ENCODE measurements around the gene ZNF224. TPM values are rescaled to one million over a fixed set of nuclear protein-coding genes. Genes with fewer than 3 reads are reported as not detected.

The ZNF224 gene
- total and polyA plus RNA-seq, 10 of the 15 experiments (the other 5 are each of a cell fraction or from before 2014, with no cell fraction given), result 6.8 to 39.4 (median 17.2) TPM

DNA sequence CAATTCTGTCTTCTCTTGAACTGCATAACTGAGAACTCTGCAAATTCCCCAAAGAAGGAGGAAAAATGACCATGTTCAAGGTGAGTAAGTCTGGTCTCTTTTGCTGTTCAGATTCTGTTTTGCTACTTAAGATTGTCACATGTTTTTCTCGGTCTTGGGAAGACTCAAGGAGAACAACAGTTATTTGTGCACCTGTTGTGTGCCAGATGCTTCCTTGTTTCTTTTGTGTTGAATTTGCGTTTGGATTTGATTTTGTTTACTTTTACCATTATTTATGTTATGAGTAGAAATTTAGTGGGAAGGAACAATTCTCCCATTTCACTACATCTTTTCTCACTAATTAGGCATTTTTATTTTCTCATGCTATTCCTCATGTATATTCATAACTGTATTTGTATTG lies 17.8 kb upstream of the ZNF224 start (continued):
- TF ChIP-seq, protein P1, sequence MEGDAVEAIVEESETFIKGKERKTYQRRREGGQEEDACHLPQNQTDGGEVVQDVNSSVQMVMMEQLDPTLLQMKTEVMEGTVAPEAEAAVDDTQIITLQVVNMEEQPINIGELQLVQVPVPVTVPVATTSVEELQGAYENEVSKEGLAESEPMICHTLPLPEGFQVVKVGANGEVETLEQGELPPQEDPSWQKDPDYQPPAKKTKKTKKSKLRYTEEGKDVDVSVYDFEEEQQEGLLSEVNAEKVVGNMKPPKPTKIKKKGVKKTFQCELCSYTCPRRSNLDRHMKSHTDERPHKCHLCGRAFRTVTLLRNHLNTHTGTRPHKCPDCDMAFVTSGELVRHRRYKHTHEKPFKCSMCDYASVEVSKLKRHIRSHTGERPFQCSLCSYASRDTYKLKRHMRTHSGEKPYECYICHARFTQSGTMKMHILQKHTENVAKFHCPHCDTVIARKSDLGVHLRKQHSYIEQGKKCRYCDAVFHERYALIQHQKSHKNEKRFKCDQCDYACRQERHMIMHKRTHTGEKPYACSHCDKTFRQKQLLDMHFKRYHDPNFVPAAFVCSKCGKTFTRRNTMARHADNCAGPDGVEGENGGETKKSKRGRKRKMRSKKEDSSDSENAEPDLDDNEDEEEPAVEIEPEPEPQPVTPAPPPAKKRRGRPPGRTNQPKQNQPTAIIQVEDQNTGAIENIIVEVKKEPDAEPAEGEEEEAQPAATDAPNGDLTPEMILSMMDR (IDR thresholded peaks at IDR 0.05 in 2 of 3, conservative IDR thresholded peaks at IDR 0.05 in 1 of 3; ENCODE audit: control insufficient read depth in 2 of 3, extremely low read depth in 1 of 3, insufficient read depth in 1 of 3, low read depth in 3 of 3, low read length in 3 of 3), result no peak
- no peak for TF ChIP-seq SMC3 (IDR thresholded peaks at IDR 0.05; ENCODE audit: borderline replicate concordance, low read length)

DNA sequence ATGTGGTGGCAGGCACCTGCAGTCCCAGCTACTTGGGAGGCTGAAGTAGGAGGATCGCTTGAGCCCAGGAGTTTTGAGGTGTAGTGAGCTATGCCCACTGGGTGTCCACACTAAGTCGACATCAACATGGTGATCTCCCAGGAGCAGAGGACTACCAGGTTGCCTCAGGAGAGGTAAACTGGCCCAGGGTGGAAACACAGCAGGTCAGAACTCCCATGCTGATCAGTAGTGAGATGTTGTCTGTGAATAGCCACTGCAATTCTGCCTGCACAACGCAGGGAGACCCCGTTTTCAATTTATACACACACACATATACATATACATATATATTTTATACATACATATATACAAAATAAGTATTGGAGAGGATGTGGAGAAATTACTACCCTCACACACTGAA lies 2.1 kb upstream of the ZNF224 start:
- in situ Hi-C loops (cut with MboI) (no loop called here), intact Hi-C loops (cut with micrococcal nuclease; ENCODE audit: unreplicated experiment) (loop anchor here (10.0 kb wide), 1 partner anchor 157 kb away; the partner anchor contains the start of gene ZNF45)
- Histone ChIP-seq H3K27me3 (replicated peaks in 1 of 2; ENCODE audit: control insufficient read depth in 2 of 2, insufficient read depth in 2 of 2, low read length in 1 of 2) (no peaks in the 10 kb centered on the region), H3K4me1 (ENCODE audit: control insufficient read depth, insufficient read depth, low read length) (no peaks in the 10 kb centered on the region), H3K4me2 (ENCODE audit: control insufficient read depth, insufficient read depth) (no peak overlapping the region), H3K9me3 (replicated peaks; ENCODE audit: control insufficient read depth, insufficient read depth, low read length) (no peaks in the 10 kb centered on the region; the same call in 2 of the 3 replicates), H3K36me3 (ENCODE audit: control insufficient read depth in 2 of 2, insufficient read depth in 2 of 2, low read length in 1 of 2) (peaks cover 0 to 6% of the 10 kb centered on the region in 2 experiments; a peak in 1 of 4 replicates), H3K27ac (ENCODE audit: control insufficient read depth, insufficient read depth) (no peak overlapping the region), H4K20me1 (ENCODE audit: control insufficient read depth, insufficient read depth) (no peaks in the 10 kb centered on the region), H3K79me2 (ENCODE audit: control insufficient read depth, insufficient read depth, low read length) (peaks cover 20% of the 10 kb centered on the region), H3K9ac (ENCODE audit: control insufficient read depth, insufficient read depth, low read length) (no peak overlapping the region), H2AFZ (ENCODE audit: control insufficient read depth, low read depth, low read length) (no peak overlapping the region), H3K4me3 (no peak overlapping the region)
- ChIA-PET SMC1A (ENCODE audit: uncharacterized antibody, unreplicated experiment) (no interaction called here), RAD21 (ENCODE audit: unreplicated experiment) (no interaction called here), POLR2A (no interaction called here), CTCF (interaction anchor here (0.7 kb wide), 1 partner anchor 10 kb away, joined by 3 read pairs; no protein-coding TSS in a partner anchor)
- WGBS (ENCODE audit: insufficient coverage, insufficient replicate concordance, low lambda C conversion rate, missing lambda C conversion rate), result 64% methylated on average over 4 of the region's 4 CpGs
- ATAC-seq (no peak), DNase-seq (ENCODE audit: low read depth, low spot score) (no peak), FAIRE-seq (no peak)
- TF ChIP-seq PBX3 (IDR thresholded peaks at IDR 0.05; ENCODE audit: insufficient replicate concordance, low read depth, low read length) (no peak), NFXL1 (IDR thresholded peaks at IDR 0.05; ENCODE audit: borderline replicate concordance) (no peak), PAX8 (IDR thresholded peaks at IDR 0.05) (no peak), IKZF1 (conservative IDR thresholded peaks at IDR 0.05) (no peak), ESRRA (IDR thresholded peaks at IDR 0.05; ENCODE audit: low read length) (no peak)
- no TSS peak for BruUV-seq (replicated peaks)
